Breast epithelium (tissue), 4 donors: ENCODE measurements around the gene PNPLA1. TPM values are rescaled to one million over a fixed set of nuclear protein-coding genes. Genes with fewer than 3 reads are reported as not detected.

Source experiments
- DNase-seq, 2 donors: peaks; one replicate each; pipeline ENCODE4 v3.0.0-alpha.2; 2019; ENCODE audit warnings: low spot score in 2 of 2
- H3K27ac ChIP-seq, 2 donors: fragments of 200-600 bp; sonication (generic) in 1 of 2; one replicate each; pipeline ENCODE4 v1.5.1; 2016 to 2019; ENCODE audit warnings: mild to moderate bottlenecking in 1 of 2
- H3K27me3 ChIP-seq, 2 donors: fragments of 200-600 bp; sonication (generic) in 1 of 2; one replicate each; pipeline versions ENCODE4 v1.5.1 to v1.6.0; 2017 to 2019; ENCODE audit warnings: control low read depth in 1 of 2, mild to moderate bottlenecking in 1 of 2
- H3K36me3 ChIP-seq: fragments of 200-600 bp; one replicate; pipeline ENCODE4 v1.5.1; 2019
- H3K4me1 ChIP-seq, 2 donors: fragments of 200-600 bp; sonication (generic); one replicate each; pipeline ENCODE4 v1.5.1; 2016 to 2019; ENCODE audit warnings: control low read depth in 1 of 2
- H3K4me3 ChIP-seq, 3 donors: fragments of 200-600 bp; sonication (generic); 1 replicate in 2 of 3; 2 replicates in 1 of 3; pipeline ENCODE4 v1.5.1; 2016 to 2019; ENCODE audit warnings: mild to moderate bottlenecking in 3 of 3, moderate library complexity in 2 of 3
- H3K9me3 ChIP-seq, 2 donors: fragments of 200-600 bp; sonication (generic) in 1 of 2; one replicate each; pipeline ENCODE4 v1.5.1; 2016 to 2019; ENCODE audit warnings: control low read depth in 1 of 2
- POLR2A ChIP-seq: fragments of 450-650 bp; IDR thresholded peaks from one replicate; pipeline ENCODE4 v1.6.1; 2016; ENCODE audit warnings: antibody characterized with exemption, mild to moderate bottlenecking, moderate library complexity
- POLR2AphosphoS5 ChIP-seq, 3 donors: sonication (generic); formaldehyde crosslinking; IDR thresholded peaks; one replicate each; pipeline ENCODE4 v1.6.1; 2017; ENCODE audit warnings: antibody characterized with exemption in 3 of 3
- intact Hi-C: fragments of 100-400 bp; cut with DNase I; formaldehyde crosslinking; loops from one replicate; pipeline ENCODE4 v1.15.1; 2023; ENCODE audit warnings: low total_unique reads
- total RNA-seq, 3 donors: library from RNA; depleted of rRNA; stranded (reverse); fragments of >200 nt; gene quantifications; one replicate each; pipeline ENCODE4 v1.1.0, GENCODE V29; 2016
- TF ChIP-seq, protein P1 (sequence below), 3 donors: fragments of 450-650 bp; IDR thresholded peaks; one replicate each; pipeline ENCODE4 v1.5.1; 2016 to 2017; ENCODE audit warnings: antibody characterized with exemption in 3 of 3, mild to moderate bottlenecking in 3 of 3, moderate library complexity in 3 of 3

Gene PNPLA1
- total RNA-seq, 3 donors from 2014 or later: not detected

- no peak overlapping the region for H3K27ac ChIP-seq
- no peak for DNase-seq
Measured at GRCh38 chr6:36246506-36247268, 23.2 kb upstream of the PNPLA1 start.

GRCh38 chr6:36247693-36248092, 22.2 kb upstream of the PNPLA1 start:
- Histone ChIP-seq H3K4me3 (no peak overlapping the region), H3K27me3 (no peaks in the 10 kb centered on the region), H3K27ac (no peak overlapping the region), H3K36me3 (no peaks in the 10 kb centered on the region), H3K4me1 (no peaks in the 10 kb centered on the region), H3K9me3 (no peaks in the 10 kb centered on the region)
- intact Hi-C loops: no loop called here
- no peak for TF ChIP-seq POLR2AphosphoS5 (IDR thresholded peaks at IDR 0.05)
- no peak for TF ChIP-seq POLR2A
- TF ChIP-seq, protein P1, sequence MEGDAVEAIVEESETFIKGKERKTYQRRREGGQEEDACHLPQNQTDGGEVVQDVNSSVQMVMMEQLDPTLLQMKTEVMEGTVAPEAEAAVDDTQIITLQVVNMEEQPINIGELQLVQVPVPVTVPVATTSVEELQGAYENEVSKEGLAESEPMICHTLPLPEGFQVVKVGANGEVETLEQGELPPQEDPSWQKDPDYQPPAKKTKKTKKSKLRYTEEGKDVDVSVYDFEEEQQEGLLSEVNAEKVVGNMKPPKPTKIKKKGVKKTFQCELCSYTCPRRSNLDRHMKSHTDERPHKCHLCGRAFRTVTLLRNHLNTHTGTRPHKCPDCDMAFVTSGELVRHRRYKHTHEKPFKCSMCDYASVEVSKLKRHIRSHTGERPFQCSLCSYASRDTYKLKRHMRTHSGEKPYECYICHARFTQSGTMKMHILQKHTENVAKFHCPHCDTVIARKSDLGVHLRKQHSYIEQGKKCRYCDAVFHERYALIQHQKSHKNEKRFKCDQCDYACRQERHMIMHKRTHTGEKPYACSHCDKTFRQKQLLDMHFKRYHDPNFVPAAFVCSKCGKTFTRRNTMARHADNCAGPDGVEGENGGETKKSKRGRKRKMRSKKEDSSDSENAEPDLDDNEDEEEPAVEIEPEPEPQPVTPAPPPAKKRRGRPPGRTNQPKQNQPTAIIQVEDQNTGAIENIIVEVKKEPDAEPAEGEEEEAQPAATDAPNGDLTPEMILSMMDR (IDR thresholded peaks at IDR 0.05): no peak
- DNase-seq: no peak

More at GRCh38 chr6:36246506-36247268, 23.2 kb upstream of the PNPLA1 start:
- no peaks in the 10 kb centered on the region for H3K27me3 ChIP-seq
- H3K4me1 ChIP-seq: no peaks in the 10 kb centered on the region
- no peaks in the 10 kb centered on the region for H3K9me3 ChIP-seq
- intact Hi-C loops: no loop called here
- no peaks in the 10 kb centered on the region for H3K36me3 ChIP-seq
- H3K4me3 ChIP-seq: no peak overlapping the region
- TF ChIP-seq POLR2A: no peak
- no peak for TF ChIP-seq POLR2AphosphoS5 (IDR thresholded peaks at IDR 0.05)
- TF ChIP-seq, protein P1 (IDR thresholded peaks at IDR 0.05): no peak

DNA sequence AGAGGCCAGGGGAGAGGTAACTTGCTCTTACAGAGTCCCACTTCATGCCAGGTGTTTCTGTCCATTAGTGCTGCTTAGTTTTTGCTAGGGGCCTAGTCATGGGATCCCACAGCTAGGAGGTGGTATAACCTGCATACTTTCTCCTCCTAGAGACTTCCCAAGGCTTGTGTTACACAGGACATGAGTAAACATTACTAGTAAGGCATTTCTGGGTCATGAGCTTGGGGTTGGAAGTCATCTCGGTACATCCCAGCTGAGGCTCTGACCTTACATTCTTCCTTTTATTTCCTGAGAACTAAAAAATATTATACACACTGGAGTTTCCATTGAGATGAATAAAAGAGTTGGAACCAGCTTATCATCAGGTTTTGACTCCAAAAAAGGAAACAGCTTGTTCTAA, 20.9 kb upstream of the PNPLA1 start:
- DNase-seq: no peak
- Histone ChIP-seq H3K36me3 (no peaks in the 10 kb centered on the region), H3K27me3 (no peaks in the 10 kb centered on the region), H3K4me1 (no peaks in the 10 kb centered on the region), H3K9me3 (no peaks in the 10 kb centered on the region), H3K27ac (peak overlapping the region in 1 of 2 donors; percentile 16), H3K4me3 (no peak overlapping the region)
- intact Hi-C loops: no loop called here
- TF ChIP-seq POLR2AphosphoS5 (IDR thresholded peaks at IDR 0.05) (no peak), POLR2A (no peak)
- TF ChIP-seq, protein P1 (IDR thresholded peaks at IDR 0.05): no peak

DNA sequence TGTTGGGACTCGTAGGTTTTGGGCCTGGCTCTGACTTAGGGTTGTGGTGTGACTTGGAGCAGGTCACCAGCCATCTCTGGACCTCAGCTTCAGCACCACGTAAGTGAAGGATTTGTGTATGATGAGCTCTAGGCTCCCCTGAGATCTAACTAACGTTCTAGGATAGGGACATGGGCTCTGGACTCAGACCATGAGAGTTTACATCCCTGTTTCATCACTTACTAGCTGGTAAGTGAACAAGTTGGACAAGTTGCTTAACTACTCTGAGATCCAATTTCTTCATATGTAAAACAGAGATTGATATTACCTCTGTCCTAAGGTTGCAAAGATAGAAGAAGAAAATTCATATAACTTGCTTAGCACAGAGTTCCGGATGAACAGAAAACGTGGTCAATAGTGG, 20.3 kb upstream of the PNPLA1 start:
- Histone ChIP-seq H3K9me3 (no peaks in the 10 kb centered on the region), H3K4me1 (no peaks in the 10 kb centered on the region), H3K27ac (peak overlapping the region in 1 of 2 donors; percentile 9), H3K4me3 (no peak overlapping the region), H3K27me3 (no peaks in the 10 kb centered on the region), H3K36me3 (no peaks in the 10 kb centered on the region)
- intact Hi-C loops: no loop called here
- TF ChIP-seq, protein P1 (IDR thresholded peaks at IDR 0.05): no peak
- TF ChIP-seq POLR2A: no peak
- no peak for DNase-seq

DNA sequence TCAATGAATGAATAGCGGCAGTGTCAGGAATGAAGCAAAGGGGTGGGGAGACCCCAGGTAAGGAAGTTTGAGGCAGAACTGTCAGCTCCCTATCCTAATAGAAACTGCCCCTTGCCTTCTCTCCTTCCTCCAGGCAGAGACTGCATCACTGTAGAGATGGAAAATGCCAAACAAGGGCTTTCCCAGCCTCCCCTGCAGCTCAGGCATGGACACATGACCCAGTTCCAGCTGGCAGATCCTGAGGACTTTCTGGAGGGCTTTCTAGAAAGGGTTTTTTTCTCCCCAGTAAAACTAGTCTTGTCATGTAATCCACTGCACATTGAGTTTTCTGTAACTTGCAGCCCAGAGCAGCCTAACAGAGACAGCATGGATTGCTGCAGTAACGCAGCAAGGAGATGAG, 17.9 kb upstream of the PNPLA1 start:
- no peaks in the 10 kb centered on the region for H3K4me1 ChIP-seq
- no peak for DNase-seq
- no peaks in the 10 kb centered on the region for H3K36me3 ChIP-seq
- intact Hi-C loops: no loop called here
- TF ChIP-seq POLR2AphosphoS5 (IDR thresholded peaks at IDR 0.05): no peak
- TF ChIP-seq POLR2A: no peak
- TF ChIP-seq, protein P1 (IDR thresholded peaks at IDR 0.05): no peak
- H3K27me3 ChIP-seq: no peaks in the 10 kb centered on the region
- no peak overlapping the region for H3K27ac ChIP-seq
- no peak overlapping the region for H3K4me3 ChIP-seq
- H3K9me3 ChIP-seq: peaks cover 0 to 4% of the 10 kb centered on the region in 2 donors
